HG02870 (cell line): ENCODE data around the gene GNA14.
"Not testable (repeated sequence)": the region's sequence is repeated elsewhere in the genome, so short reads cannot be mapped to it uniquely, and the experiment has no call there.

Source experiments
- ATAC-seq: cut with Tn5 transposase; IDR thresholded peaks from one replicate; pipeline ENCODE4 v1.9.1; 2021; ENCODE audit warnings: mild to moderate bottlenecking, moderate library complexity; ENCODE audit not compliant: unreplicated experiment

The GNA14 gene

DNA sequence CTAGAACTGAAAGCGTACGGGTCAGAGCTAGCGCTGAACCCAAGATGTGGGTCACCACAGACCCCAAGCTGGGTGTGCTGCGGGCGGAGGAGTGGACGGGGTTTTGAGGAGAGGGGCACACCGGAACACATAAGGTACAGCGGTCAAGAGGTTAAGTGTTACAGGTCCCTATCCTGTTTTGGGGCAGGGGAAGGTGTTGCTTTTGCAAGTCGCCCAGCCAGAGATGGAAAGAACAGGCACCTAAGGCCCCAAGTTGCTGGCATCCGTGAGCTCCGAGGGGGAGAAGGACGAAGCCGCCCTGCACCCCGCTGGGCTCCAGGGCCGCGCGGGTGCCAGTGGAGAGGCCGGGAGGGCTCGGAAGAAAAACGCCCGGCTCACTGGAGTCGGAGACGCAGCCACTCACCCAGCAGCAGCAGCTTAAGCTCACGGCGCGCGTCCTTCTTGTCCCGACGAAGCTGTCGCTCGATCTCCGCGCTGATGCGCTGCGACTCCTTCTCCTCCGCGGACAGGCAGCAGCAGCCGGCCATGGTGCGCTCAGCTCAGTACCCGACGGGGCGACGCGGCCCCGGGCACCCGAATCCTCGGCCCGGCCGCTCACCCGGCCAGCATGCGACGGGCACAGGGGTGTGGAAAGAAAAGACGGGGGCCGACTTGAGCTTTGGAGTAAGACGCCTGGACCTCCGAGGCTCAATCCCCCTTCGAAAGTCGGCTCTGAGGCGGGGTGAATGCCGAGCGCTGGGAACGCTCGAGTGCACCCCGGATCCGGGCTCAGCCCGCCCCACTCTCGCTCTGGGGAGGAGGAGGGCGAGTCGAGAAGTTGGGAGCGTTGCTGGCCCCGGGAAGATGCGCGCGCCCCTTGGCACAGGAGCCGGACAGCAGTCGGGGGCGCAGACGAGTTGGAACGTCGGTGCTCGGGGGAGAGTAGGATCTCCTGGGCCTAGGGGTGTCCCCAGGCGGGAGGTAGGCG lies 572 bp downstream of the GNA14 start:
- no peak for ATAC-seq

DNA sequence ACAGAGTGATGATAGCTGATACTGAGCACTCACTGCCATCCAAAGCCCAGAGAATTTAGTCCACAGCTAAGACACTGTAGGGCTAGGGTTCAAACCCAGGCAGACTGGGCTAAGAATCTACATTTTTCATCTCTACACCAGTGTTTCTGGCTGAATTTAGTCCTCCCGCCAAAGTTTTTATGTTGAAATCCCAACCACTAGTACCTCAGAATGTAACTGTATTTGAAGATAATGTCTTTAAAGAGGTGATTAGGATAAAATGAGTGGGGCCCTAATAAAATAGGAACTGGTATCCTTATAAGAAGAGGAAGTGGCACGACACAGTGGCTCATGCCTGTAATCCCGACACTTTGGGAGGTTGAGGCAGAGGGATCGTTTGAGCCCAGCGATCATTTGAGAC lies 4.3 kb downstream of the GNA14 start:
- ATAC-seq, result no peak

DNA sequence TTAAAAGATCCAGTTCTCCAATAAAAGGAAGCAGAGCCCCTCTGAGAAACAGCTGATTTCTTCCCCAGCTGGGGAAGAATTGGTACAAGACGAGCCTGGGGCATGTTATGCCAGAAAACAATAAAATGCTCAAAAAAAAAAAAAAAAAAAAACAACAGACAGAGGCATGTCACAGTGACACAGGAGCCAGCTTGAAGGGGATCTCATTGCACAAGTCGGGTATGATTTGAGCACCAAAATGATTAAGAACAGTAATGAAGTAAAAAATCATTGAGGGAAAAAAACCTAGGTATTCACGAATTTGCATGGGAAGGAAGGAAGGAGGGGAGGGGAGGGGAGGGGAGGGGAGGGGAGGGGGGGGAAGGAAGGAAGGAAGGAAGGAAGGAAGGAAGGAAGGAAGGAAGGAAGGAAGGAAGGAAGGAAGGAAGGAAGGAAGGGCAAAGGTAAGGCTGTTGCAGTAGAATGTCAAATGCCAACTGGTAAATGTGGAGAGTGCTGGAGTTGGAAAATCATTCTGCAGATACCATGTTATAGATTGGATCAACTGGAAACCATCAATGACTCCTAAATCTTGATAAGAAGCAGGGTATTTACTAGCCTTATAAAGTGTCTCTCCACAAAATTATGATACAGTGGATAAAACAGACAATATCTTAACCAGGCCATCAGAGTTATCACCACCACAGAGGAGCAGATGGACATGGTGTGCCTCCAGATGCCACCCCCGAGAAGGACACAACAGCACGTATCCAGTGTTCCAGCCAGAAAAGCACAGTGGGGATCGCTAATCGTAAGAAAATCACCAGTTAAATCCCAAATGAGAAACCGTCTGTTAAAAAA lies 7.2 kb downstream of the GNA14 start:
- ATAC-seq, result no peak

DNA sequence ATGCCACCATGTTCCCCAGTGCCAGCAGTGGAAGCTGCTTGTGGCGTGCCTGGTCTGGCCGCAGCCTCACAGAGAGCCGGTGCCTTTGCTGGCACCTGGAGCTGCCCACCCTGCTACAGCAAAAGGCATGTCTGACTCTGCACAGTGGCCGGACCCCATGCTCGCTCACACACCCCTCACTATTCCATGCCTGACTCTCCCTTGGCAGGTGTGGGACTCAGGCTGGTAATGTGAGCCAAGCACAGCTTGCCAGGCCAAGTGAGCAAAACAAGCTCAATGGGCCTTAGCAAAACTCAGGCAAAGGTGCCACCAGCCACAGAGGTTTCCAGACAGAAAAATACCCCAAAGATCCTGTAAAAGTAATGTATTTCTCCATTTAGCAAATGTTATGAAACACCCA lies 15.5 kb downstream of the GNA14 start:
- no peak for ATAC-seq

DNA sequence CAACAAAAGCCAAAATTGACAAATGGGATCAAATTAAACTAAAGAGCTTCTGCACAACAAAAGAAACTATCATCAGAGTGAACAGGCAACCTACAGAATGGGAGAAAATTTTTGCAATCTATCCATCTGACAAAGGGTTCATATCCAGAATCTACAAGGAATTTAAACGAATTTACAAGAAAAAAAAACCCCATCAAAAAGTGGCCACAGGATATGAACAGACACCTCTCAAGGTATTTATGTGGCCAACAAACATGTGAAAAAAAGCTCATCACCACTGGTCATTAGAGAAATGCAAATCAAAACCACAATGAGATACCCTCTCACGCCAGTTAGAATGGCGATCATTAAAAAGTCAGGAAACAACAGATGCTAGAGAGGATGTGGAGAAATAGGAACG lies 19.3 kb downstream of the GNA14 start:
- ATAC-seq, result not testable (repeated sequence)

DNA sequence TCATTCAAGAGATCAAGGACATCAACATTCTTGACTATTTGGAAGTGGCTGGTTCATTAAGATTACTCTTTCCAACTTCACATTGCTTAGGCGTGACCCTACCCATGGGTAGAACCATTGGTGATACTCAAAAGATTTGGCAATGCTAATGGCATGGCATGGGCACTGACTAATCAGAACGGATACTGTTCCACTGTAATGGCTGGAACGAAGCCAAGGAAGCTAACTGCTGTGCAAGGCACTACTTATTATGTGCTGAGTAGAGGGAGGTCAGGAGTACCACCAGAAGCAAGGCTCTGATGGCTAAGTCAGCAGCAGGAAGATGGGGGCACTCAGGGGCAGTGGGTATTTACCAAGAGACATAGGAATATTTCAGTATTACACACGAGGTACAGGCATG lies 31.9 kb downstream of the GNA14 start:
- ATAC-seq, result no peak

DNA sequence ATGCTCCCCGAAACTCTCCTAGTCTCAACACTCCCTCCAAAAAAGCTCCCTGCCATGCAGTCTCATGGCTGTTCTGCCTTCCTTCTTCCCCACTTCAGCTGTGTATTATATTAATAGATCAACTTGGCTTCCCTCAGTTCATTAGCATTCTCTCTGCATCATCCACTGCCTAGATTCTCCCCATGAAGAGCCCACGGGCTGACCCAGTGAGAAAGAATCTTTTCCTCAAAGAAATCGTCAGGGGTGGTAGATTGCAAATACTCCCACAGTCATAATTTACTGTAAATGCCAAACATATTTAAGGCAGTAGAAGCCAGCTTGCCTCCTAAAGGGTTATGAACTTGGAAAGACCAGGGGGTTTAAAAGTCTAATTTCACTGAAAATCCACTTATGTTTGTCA lies 33.5 kb downstream of the GNA14 start:
- no peak for ATAC-seq

DNA sequence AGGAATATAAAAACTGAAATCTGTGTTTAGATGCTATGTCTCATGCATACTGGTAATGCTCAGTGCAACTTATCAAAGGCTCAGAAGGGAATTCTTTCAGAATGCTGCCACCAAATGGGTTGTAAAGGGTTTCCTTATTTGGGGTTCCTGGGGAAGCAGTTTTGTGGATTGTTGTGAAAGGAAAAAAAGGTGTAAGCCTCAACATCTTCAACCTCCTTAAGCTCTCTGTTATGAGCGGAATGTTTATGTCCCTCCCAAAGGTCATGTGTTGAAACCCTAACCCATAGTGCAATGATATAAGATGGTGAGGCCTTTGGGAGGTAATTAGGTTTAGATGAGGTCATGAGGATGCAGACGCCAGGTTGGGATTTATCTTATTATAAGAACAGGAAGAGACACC lies 41.6 kb downstream of the GNA14 start:
- ATAC-seq, result no peak

DNA sequence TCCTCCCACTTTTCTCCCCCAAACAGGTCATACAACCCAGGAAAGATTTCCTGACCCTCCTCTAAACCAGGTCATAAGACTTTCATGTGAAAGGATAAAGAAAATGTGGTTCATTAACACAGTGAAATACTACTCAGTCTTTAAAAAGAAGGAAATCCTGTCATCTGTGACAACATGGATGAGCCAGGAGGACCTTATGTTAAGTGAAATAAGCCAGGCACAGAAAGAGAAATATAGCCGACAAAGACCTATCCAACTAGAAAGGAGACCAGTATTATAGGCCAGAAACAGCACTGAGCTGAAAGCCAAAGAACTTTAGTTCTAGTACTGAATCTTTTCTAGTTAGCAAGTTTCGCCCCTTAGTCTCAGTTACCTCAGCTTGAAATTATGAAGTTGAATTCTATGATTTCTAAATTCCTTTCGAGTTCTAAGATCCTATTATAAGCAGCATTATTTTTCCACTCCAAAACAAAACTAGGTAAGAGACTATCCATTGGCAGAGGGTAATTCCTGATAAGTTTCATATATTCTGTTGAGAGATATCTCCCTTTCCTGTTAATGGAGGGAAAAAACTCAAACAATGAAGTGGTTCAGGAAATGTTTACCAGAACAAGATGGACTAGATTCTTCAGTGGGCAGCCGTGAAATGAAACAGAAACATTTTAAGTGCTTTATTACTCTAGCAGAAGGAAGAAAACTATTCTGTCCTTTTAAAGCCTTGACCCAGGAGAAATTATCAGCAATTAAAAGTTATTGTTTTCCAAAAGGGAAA lies 42.5 kb downstream of the GNA14 start:
- ATAC-seq, result no peak

DNA sequence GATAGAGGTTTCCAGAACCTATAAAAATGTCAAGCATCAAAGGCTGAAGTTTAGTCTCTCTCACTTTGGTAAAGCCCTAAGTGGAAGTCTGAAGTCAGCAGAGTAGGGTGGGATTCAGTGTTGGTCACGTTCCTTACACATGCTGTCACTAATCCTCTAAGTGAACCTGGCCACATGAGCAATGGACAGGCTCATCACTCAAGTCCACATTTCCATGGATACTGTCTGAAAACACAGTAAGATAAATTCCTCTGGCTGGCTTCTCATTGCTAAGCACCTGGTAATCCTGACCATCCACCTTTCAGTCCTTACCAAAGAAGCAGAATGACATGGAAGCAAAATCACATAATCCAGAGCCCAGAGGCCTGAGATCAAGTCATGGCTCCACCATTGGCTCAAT lies 43.8 kb downstream of the GNA14 start:
- ATAC-seq, result no peak

DNA sequence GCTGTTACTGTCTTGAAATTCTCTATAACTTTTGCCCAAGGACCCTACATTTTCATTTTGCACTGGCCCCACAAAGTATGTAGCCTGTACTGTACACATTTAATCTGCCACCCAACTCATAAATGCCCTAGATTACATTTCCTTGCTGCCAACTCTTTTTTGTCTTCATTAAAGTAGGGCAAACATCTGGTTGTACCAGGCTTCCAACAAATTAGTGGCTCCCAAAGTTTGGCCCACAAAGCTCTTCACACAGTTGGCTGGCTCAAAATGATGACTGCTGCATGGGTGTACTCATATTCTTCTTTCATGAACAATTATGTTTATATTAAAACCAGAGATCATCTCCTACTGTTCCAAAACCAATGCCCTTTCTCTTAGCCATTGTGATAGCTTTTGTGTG lies 45.3 kb downstream of the GNA14 start:
- no peak for ATAC-seq

DNA sequence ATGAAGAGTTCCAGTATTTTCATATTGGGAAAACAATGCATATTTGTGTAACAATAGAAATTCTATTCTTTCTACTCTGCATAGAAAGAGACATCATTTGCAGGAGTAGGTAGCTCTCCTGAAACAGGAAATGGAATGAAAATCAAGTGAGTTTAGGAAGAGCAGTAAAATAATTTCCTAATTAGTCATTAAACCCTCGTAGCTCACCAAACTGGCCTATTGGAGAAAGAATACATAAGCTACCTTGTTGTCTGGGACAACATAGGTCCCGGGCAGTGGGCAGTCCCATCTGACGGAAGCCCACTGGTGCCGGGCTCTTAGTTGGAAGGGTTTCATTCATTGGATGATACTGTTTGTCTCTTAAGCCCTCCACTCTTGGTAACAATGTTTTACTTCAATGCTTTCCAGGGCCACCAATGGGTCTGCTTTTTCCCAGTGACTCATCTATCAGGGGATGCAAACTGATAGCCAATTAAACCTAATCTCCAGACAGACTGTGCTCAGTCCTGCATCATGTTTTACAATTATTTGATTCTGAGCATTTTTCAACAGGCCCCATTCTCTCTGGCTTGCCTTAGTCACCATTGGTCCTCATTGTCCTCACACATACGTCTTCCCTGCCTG lies 46.5 kb downstream of the GNA14 start:
- ATAC-seq, result no peak

DNA sequence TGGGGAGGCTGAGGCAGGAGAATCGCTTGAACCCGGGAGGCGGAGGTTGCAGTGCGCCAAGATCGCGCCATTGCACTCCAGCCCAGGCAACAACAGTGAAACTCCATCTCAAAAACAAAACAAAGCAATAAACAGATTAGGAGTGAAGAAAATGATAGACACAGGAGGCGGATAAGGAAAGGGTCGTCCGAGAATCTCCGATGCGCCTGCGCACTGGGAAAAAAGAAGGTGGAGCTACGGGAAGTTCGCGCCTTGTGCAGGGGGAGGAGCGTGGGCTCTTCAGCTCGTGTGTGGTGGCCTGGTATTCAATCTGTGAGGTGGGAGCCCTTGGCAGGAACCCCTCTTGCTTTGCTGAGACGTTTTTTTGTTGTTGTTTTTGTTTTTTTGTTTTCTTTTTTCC lies 47.3 kb downstream of the GNA14 start:
- ATAC-seq, result no peak

DNA sequence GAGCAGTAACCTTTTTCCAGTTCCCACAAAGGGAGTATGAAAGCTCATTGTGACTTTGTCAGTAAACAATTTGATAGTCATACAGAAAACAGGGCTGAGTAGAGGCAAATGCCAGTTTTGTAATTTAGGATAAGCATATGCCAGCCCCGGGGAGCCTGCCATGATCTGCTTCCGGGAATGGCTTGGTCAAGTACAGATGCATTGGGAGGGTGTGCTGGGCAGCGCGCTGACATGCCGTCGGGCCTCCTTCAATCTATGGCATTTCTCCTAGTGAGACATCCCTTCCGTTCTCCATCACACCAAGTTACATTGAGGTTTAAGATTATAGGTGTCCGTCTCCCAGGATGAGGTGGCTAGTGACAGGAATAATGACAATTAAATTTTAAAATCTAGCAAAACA lies 48.6 kb downstream of the GNA14 start:
- no peak for ATAC-seq

DNA sequence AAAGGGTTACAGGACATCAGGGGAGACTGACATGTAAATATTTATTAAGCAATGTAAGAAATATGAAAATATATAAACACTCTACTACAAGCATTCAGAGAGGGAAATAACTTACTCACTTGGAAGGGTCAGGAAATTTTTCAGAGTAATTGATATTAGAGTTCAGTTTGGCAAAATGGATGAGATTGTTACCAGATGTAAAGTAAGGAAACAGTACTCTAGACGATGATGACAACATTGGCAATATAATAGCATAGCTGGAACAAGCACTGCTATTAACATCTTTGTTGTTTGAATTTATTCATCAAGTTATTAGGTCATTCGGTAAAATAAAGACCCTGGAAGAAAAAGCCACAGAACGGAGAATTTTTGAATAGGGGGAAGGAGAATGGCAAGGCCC lies 49.1 kb downstream of the GNA14 start:
- no peak for ATAC-seq

DNA sequence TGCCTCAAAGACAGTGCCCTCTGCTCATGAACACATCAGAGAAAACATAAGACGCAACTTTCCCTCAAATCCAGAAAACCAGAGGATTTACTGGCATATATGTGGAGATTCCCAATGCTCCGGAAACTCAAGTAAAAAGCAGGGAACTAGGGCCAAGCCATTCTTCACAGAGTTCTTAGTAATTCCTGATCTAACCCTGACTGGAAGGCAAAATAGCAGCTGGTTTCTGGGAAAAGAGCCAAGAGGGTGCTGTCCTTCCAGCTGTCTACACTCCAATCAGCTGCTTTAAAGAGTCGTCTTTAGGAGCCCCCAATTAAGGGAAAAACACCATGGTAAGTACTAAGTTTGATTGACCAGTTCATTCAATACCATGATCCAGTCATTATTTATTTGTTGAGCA lies 49.6 kb downstream of the GNA14 start:
- no peak for ATAC-seq

DNA sequence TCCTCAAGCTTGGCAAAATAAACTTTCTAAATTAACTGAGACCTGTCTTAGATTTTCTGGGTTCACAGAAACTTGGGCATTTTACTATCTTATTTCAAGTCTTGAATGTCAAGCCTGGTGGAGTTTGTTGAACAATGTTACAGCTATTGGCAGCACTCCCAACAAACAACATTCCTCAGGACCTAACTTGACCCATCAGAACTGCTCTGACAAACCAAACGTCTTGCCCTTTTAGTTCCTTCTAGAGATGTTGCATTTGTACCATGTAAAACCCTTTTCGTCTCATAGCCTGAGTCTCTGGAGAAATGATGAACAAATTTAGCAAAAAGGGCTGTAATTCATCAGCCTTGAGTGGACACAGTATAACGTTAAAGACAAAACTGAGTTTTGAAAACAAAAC lies 51.1 kb downstream of the GNA14 start:
- ATAC-seq, result no peak

DNA sequence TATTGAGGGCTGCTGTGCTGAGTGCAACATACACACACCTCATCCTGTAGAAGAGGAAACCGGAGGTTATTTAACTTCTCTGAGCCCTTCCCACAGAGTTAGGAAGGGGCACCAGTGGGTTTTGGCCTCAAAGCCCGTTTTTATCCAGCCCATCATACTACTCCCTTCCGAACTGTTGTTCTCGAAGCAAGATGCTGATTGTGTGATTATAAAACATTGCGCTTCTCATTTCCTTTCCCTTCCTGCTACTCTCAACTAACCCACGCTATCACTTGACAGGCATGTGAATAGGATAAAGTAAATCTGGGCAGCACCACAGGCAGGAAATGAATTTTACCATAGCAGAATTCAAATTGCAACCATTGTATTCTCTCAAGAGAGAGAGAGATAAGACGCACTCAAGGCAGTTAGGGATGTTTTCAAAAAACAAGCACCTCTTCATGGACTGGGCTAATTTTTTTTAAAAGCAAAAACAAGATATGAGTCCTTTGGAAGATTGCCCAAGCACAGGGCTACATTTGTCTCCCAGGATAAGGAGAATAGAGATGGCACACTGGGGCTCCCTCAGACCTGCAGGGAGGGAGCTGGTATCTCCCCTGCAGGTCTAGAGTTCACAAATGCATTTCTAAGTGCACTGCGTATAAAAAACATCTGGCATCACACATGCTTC lies 52.6 kb downstream of the GNA14 start:
- no peak for ATAC-seq

DNA sequence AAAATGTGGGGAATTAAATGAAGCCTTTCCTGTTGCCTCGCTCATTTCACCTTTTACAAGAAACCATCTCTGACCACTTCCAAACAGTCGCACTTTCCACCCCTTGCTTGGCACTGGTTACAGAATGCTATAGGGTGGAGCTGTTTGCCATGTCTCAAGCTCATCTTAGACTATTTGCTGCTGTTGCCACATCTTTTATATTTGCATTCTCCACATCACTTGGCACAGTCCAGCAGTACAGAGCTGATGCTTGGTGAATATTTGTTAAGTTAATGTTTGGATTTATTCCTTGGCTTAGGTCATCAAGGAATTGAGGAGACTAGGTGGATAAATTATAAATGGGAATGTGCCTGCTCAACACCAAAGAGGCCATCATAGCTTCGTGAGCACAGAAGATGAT lies 53.2 kb downstream of the GNA14 start:
- ATAC-seq, result no peak

DNA sequence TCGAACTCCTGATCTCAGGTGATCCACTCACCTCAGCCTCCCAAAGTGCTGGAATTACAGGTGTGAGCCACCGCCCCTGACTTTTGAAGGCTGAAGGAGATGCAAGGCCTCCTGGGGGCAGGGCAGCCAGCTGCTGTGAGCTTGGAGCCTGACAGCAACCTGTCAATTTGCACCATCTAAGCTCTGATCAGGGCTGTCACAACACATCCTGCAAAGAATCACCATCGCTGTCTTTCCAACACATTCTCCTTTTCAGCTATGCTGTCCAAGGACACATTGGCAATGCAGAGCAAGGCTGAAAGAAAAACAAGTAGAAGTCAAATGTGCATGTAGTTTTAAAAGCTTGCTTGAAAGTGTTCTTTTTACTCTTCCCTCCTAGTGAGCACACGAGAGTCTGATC lies 54.6 kb downstream of the GNA14 start:
- ATAC-seq, result no peak
